Measurements from ENCODE around the gene HHIPL2.
A peak's percentile ranks its signal among the peaks of the same experiment; 100 is the strongest.

HHIPL2 gene

GRCh38 chr1:222552882-222553281 lies 5.0 kb upstream of the HHIPL2 start:
- peaks cover 0 to 18% of the 10 kb centered on the region in 2 experiments; a peak in 2 of 3 replicates for H3K36me3 ChIP-seq (ENCODE audit: control insufficient read depth in 2 of 2, insufficient read depth in 1 of 2, low read length in 2 of 2)
- H3K4me1 ChIP-seq (ENCODE audit: control insufficient read depth, insufficient read depth, low read length): no peaks in the 10 kb centered on the region
- POLR2A ChIA-PET: no interaction called here
- H3K9me3 ChIP-seq (ENCODE audit: control insufficient read depth, insufficient read depth, low read depth, low read length): no peaks in the 10 kb centered on the region
- TF ChIP-seq EGR2 (tag by site-specific recombination; IDR thresholded peaks at IDR 0.05; ENCODE audit: low read depth) (no peak), ZEB2 (tag by site-specific recombination; IDR thresholded peaks at IDR 0.05) (no peak), ZNF449 (tag by site-specific recombination; IDR thresholded peaks at IDR 0.05) (no peak), ZBTB1 (tag by site-specific recombination; IDR thresholded peaks at IDR 0.05) (no peak), ZNF426 (tag by site-specific recombination; IDR thresholded peaks at IDR 0.05) (no peak), ZSCAN16 (tag by site-specific recombination; IDR thresholded peaks at IDR 0.05) (no peak), ZNF776 (tag by site-specific recombination; IDR thresholded peaks at IDR 0.05; ENCODE audit: borderline replicate concordance) (no peak), OVOL3 (tag by site-specific recombination; IDR thresholded peaks at IDR 0.05) (no peak), ZNF544 (tag by site-specific recombination; IDR thresholded peaks at IDR 0.05) (no peak), ZNF777 (tag by site-specific recombination; IDR thresholded peaks at IDR 0.05; ENCODE audit: borderline replicate concordance) (no peak), ZBTB20 (tag by site-specific recombination; IDR thresholded peaks at IDR 0.05) (no peak), ZNF274 (IDR thresholded peaks at IDR 0.05; ENCODE audit: low read length) (no peak), ZNF274 (tag by site-specific recombination; IDR thresholded peaks at IDR 0.05; ENCODE audit: borderline replicate concordance) (no peak), ZBTB10 (tag by site-specific recombination; IDR thresholded peaks at IDR 0.05) (no peak), ZNF24 (tag by site-specific recombination; IDR thresholded peaks at IDR 0.05) (no peak), ZNF174 (tag by site-specific recombination; IDR thresholded peaks at IDR 0.05) (no peak), ZNF335 (tag by site-specific recombination; conservative IDR thresholded peaks at IDR 0.05) (no peak), ZNF391 (tag by site-specific recombination; IDR thresholded peaks at IDR 0.05; ENCODE audit: borderline replicate concordance, low read depth) (no peak), ZNF324 (tag by site-specific recombination; IDR thresholded peaks at IDR 0.05) (no peak), GLI2 (tag by site-specific recombination; IDR thresholded peaks at IDR 0.05; ENCODE audit: borderline replicate concordance, low read depth) (no peak), ZNF621 (tag by site-specific recombination; IDR thresholded peaks at IDR 0.05) (no peak)
- CTCF ChIA-PET: no interaction called here
- no peak overlapping the region for H3K27ac ChIP-seq (ENCODE audit: extremely low read depth, low read depth, low read length)
- no peak overlapping the region for H3K4me3 ChIP-seq (ENCODE audit: low read depth, low read length)

- POLR2A ChIA-PET: interaction anchor here (1.1 to 2.4 kb wide), 3 partner anchors 9 to 42 kb away, joined by 3 to 5 read pairs (median 4); partner anchors contain the start of gene TAF1A
- TF ChIP-seq ZNF174 (tag by site-specific recombination; IDR thresholded peaks at IDR 0.05) (no peak), HIC1 (tag by site-specific recombination; IDR thresholded peaks at IDR 0.05) (peak; percentile 12; the same call in 1 of the 2 replicates), KLF7 (tag by site-specific recombination; IDR thresholded peaks at IDR 0.05; ENCODE audit: borderline replicate concordance) (no peak)
- Histone ChIP-seq H3K4me1 (ENCODE audit: control insufficient read depth, insufficient read depth, low read length) (peaks cover 4% of the 10 kb centered on the region; the same call in 1 of the 2 replicates), H3K4me3 (ENCODE audit: low read depth, low read length) (no peak overlapping the region), H3K9me3 (ENCODE audit: control insufficient read depth, insufficient read depth, low read depth, low read length) (no peaks in the 10 kb centered on the region), H3K27ac (ENCODE audit: extremely low read depth, low read depth, low read length) (no peak overlapping the region), H3K36me3 (ENCODE audit: control insufficient read depth in 2 of 2, insufficient read depth in 1 of 2, low read length in 2 of 2) (no peaks in the 10 kb centered on the region)
- CTCF ChIA-PET: interaction anchor here (0.7 kb wide), 1 partner anchor 621 kb away, joined by 3 read pairs; no protein-coding TSS in a partner anchor
Measured at GRCh38 chr1:222547260-222547614, 667 bp downstream of the HHIPL2 start.
